ENCODE data around the gene PGLYRP1. TPM values are rescaled to one million over a fixed set of nuclear protein-coding genes. Genes with fewer than 3 reads are reported as not detected.

Gene PGLYRP1, protein sequence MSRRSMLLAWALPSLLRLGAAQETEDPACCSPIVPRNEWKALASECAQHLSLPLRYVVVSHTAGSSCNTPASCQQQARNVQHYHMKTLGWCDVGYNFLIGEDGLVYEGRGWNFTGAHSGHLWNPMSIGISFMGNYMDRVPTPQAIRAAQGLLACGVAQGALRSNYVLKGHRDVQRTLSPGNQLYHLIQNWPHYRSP
- not detected in 3 replicates for total RNA-seq
- long read RNA-seq, partial matches to known transcripts: 0 of 1 reads
- long read RNA-seq, other reads (novel, unspliced or antisense): 1 of 1 reads

DNA sequence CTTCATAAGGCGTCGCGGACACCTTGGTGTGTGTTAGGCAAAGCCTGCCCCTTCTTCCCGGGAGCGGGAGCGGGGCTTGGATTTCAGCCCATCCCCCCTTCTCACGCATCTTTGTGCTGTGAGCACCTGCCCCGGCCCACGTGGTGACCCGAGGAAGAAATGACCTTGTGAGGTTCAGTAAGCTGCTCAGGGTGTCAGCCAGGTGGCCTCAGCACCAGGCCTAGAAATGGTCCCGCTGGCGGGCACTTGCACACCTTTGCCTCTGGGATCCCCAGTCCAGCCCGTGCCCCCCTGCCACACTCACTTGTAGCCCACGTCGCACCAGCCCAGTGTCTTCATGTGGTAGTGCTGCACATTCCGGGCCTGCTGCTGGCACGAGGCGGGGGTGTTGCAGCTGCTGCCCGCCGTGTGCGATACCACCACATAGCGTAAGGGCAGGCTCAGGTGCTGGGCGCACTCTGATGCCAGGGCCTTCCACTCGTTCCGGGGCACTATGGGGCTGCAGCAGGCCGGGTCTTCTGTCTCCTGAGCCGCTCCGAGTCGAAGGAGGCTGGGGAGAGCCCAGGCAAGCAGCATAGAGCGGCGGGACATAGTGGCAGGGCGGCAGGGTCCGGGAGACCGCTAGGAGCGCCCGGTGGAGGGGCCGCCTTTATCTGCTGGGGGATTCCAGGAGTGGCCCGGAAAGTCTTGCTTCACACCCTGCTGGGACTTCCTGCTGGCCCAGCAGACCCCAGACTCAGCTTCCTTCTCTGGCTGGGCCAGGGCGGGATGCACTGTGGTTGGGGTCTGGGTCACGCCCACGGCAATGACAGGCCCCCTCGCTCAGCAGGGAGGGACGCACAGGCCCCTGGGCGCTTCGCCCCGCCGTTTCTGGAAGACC is at the start of gene PGLYRP1:
Gene PGLYRP1 (minus strand): TSS at position 623 of the 880 bp plus-strand sequence. CDS start 32 bp downstream, at position 591.
- no peak for TF ChIP-seq CTCF (IDR thresholded peaks at IDR 0.05)
- Mint-ChIP-seq H3K36me3 (ENCODE audit: low read depth) (peaks cover 8% of the 10 kb centered on the region), H3K4me3 (ENCODE audit: unreplicated experiment) (no peak within 1 kb of the TSS), H3K4me1 (ENCODE audit: low read depth) (no peaks in the 10 kb centered on the region), H3K27me3 (ENCODE audit: low read depth) (peaks cover 2% of the 10 kb centered on the region), H3K9me3 (ENCODE audit: low read depth) (peaks cover 3% of the 10 kb centered on the region), H3K27ac (ENCODE audit: unreplicated experiment) (peak within 1 kb of the TSS; percentile 2)
- DNase-seq (ENCODE audit: low spot score): no peak

DNA sequence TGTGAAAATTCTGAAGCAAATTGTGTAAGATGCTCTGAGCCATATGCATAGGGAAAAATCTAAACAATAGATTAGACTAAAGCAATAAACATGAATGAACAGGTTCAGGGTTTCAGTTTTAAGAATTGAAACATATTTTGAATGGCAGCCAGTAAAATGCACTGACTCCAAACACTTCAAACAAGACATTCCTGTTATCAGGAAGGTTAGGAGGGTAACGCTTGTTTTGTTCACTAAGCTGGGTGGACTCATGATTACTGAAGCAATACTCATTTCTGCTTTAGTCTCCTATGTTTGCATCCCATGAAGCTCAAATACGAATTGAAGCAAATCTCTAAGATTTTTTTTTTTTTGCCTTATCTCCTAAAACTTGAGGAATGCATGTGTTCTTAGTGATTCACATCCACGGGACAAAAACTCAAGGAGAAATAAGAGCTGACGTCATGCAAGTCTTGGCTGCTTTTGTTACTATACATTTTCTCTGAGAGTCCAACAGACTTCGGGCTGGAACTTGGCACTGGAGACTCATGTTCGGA is 47.0 kb upstream of the PGLYRP1 start:
- peaks cover 3% of the 10 kb centered on the region for H3K36me3 Mint-ChIP-seq (ENCODE audit: low read depth)
- TF ChIP-seq CTCF (IDR thresholded peaks at IDR 0.05): no peak
- no peak overlapping the region for H3K4me3 Mint-ChIP-seq (ENCODE audit: unreplicated experiment)
- H3K27me3 Mint-ChIP-seq (ENCODE audit: low read depth): peaks cover 30% of the 10 kb centered on the region
- H3K4me1 Mint-ChIP-seq (ENCODE audit: low read depth): peaks cover 44% of the 10 kb centered on the region
- H3K9me3 Mint-ChIP-seq (ENCODE audit: low read depth): no peaks in the 10 kb centered on the region
- H3K27ac Mint-ChIP-seq (ENCODE audit: unreplicated experiment): peak overlapping the region; percentile 74
- no peak for DNase-seq (ENCODE audit: low spot score)

GRCh38 chr19:46068345-46069258 is 45.7 kb upstream of the PGLYRP1 start:
- no peak for DNase-seq (ENCODE audit: low spot score)
- peaks cover 3% of the 10 kb centered on the region for H3K36me3 Mint-ChIP-seq (ENCODE audit: low read depth)
- peaks cover 31% of the 10 kb centered on the region for H3K27me3 Mint-ChIP-seq (ENCODE audit: low read depth)
- H3K27ac Mint-ChIP-seq (ENCODE audit: unreplicated experiment): peak overlapping the region; percentile 81
- H3K9me3 Mint-ChIP-seq (ENCODE audit: low read depth): no peaks in the 10 kb centered on the region
- H3K4me1 Mint-ChIP-seq (ENCODE audit: low read depth): peaks cover 44% of the 10 kb centered on the region
- H3K4me3 Mint-ChIP-seq (ENCODE audit: unreplicated experiment): no peak overlapping the region
- TF ChIP-seq CTCF (IDR thresholded peaks at IDR 0.05): no peak

DNA sequence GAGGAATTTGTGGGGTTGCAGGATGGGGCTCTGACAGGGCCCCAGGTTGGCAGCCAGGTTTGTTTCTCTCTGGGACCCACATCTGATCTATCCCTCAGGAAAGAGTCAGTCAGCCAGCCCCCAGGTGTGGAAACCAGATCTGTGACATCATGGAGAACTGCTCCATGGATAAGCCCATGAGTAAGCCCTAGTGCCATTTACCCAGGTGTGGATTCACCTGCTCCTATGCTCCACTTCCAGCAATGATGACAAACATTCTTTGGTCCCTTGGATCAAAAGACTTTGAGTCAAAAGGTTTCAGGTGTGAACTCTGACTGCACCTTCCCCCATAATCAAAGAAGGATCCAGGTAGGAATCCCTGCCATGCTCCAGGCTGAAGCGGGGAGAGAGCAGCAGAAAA is 44.8 kb upstream of the PGLYRP1 start:
- Mint-ChIP-seq H3K4me1 (ENCODE audit: low read depth) (peaks cover 40% of the 10 kb centered on the region), H3K27me3 (ENCODE audit: low read depth) (peaks cover 37% of the 10 kb centered on the region)
- TF ChIP-seq CTCF (IDR thresholded peaks at IDR 0.05): no peak

More for the DNA sequence above, 44.8 kb upstream of the PGLYRP1 start:
- Mint-ChIP-seq H3K27ac (ENCODE audit: unreplicated experiment) (no peak overlapping the region), H3K9me3 (ENCODE audit: low read depth) (no peaks in the 10 kb centered on the region), H3K36me3 (ENCODE audit: low read depth) (peaks cover 3% of the 10 kb centered on the region), H3K4me3 (ENCODE audit: unreplicated experiment) (no peak overlapping the region)
- no peak for DNase-seq (ENCODE audit: low spot score)
